NCI-H2227 (cell line): ENCODE data around the gene TMEM178A.
"Not testable (repeated sequence)": the region's sequence is repeated elsewhere in the genome, so short reads cannot be mapped to it uniquely, and the experiment has no call there.

ENCODE experiments used
- DNase-seq: peaks from one replicate; lab custom pipeline; 2025; ENCODE audit not compliant: unreplicated experiment; lab: John Stamatoyannopoulos, UW

The TMEM178A gene

GRCh38 chr2:39708003-39708402 is 42.3 kb downstream of the TMEM178A start:
- DNase-seq: no peak

GRCh38 chr2:39710807-39711206 is 45.1 kb downstream of the TMEM178A start:
- no peak for DNase-seq

- no peak for DNase-seq
Observed at GRCh38 chr2:39712953-39713352, 47.2 kb downstream of the TMEM178A start.

GRCh38 chr2:39715095-39715494 is 49.4 kb downstream of the TMEM178A start:
- DNase-seq: no peak

GRCh38 chr2:39715822-39716221 is 50.1 kb downstream of the TMEM178A start:
- no peak for DNase-seq

- DNase-seq: no peak
Observed at GRCh38 chr2:39717067-39717466, 51.4 kb downstream of the TMEM178A start.

- no peak for DNase-seq
Observed at GRCh38 chr2:39718483-39718882, 52.8 kb downstream of the TMEM178A start.

- no peak for DNase-seq
Observed at GRCh38 chr2:39719317-39719716, 53.6 kb downstream of the TMEM178A start.

GRCh38 chr2:39720970-39721369 is 55.3 kb downstream of the TMEM178A start:
- no peak for DNase-seq

- no peak for DNase-seq
Observed at GRCh38 chr2:39723497-39723896, 57.8 kb downstream of the TMEM178A start.

- no peak for DNase-seq
Observed at GRCh38 chr2:39723946-39724827, 58.5 kb downstream of the TMEM178A start.

GRCh38 chr2:39724828-39725144 is 59.1 kb downstream of the TMEM178A start:
- no peak for DNase-seq

GRCh38 chr2:39725401-39725800 is 59.7 kb downstream of the TMEM178A start:
- DNase-seq: no peak

GRCh38 chr2:39728085-39728484 is 62.4 kb downstream of the TMEM178A start:
- DNase-seq: not testable (repeated sequence)

- DNase-seq: no peak
Observed at GRCh38 chr2:39728941-39729351, 63.2 kb downstream of the TMEM178A start.

- no peak for DNase-seq
Observed at GRCh38 chr2:39730276-39730675, 64.6 kb downstream of the TMEM178A start.

- DNase-seq: peak; percentile 42
Observed at GRCh38 chr2:39730685-39731302, 65.1 kb downstream of the TMEM178A start.

GRCh38 chr2:39731546-39731945 is 65.8 kb downstream of the TMEM178A start:
- no peak for DNase-seq

- DNase-seq: no peak
Observed at GRCh38 chr2:39732482-39732881, 66.8 kb downstream of the TMEM178A start.

GRCh38 chr2:39733070-39733674 is 67.5 kb downstream of the TMEM178A start:
- no peak for DNase-seq

GRCh38 chr2:39734445-39734844 is 68.7 kb downstream of the TMEM178A start:
- no peak for DNase-seq

GRCh38 chr2:39735648-39736047 is 69.9 kb downstream of the TMEM178A start:
- no peak for DNase-seq
